Measurements from ENCODE around the gene SH3GLB1.

SH3GLB1 gene

GRCh38 chr1:86705665-86705985 is 1.2 kb downstream of the SH3GLB1 start:
- H3K4me1 Mint-ChIP-seq, result peaks cover 44% of the 10 kb centered on the region
- TF ChIP-seq, protein P1, sequence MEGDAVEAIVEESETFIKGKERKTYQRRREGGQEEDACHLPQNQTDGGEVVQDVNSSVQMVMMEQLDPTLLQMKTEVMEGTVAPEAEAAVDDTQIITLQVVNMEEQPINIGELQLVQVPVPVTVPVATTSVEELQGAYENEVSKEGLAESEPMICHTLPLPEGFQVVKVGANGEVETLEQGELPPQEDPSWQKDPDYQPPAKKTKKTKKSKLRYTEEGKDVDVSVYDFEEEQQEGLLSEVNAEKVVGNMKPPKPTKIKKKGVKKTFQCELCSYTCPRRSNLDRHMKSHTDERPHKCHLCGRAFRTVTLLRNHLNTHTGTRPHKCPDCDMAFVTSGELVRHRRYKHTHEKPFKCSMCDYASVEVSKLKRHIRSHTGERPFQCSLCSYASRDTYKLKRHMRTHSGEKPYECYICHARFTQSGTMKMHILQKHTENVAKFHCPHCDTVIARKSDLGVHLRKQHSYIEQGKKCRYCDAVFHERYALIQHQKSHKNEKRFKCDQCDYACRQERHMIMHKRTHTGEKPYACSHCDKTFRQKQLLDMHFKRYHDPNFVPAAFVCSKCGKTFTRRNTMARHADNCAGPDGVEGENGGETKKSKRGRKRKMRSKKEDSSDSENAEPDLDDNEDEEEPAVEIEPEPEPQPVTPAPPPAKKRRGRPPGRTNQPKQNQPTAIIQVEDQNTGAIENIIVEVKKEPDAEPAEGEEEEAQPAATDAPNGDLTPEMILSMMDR (IDR thresholded peaks at IDR 0.05), result no peak

GRCh38 chr1:86706018-86706635 is 1.8 kb downstream of the SH3GLB1 start:
- H3K9me3 Mint-ChIP-seq, result no peaks in the 10 kb centered on the region
- peak overlapping the region; percentile 98 for H3K4me3 Mint-ChIP-seq
- peaks cover 15% of the 10 kb centered on the region for H3K36me3 Mint-ChIP-seq (ENCODE audit: low read depth)
- TF ChIP-seq, protein P1 (IDR thresholded peaks at IDR 0.05), result no peak
- peaks cover 17% of the 10 kb centered on the region for H3K27me3 Mint-ChIP-seq (ENCODE audit: low read depth, poor library complexity)
- DNase-seq, result no peak
- H3K27ac Mint-ChIP-seq, result no peak overlapping the region
- H3K4me1 Mint-ChIP-seq, result peaks cover 44% of the 10 kb centered on the region

More at GRCh38 chr1:86705665-86705985, 1.2 kb downstream of the SH3GLB1 start:
- peak overlapping the region; percentile 98 for H3K4me3 Mint-ChIP-seq
- DNase-seq, result no peak
- peaks cover 15% of the 10 kb centered on the region for H3K36me3 Mint-ChIP-seq (ENCODE audit: low read depth)
- no peaks in the 10 kb centered on the region for H3K9me3 Mint-ChIP-seq
- H3K27me3 Mint-ChIP-seq (ENCODE audit: low read depth, poor library complexity), result peaks cover 17% of the 10 kb centered on the region
- H3K27ac Mint-ChIP-seq, result peak overlapping the region; percentile 94

DNA sequence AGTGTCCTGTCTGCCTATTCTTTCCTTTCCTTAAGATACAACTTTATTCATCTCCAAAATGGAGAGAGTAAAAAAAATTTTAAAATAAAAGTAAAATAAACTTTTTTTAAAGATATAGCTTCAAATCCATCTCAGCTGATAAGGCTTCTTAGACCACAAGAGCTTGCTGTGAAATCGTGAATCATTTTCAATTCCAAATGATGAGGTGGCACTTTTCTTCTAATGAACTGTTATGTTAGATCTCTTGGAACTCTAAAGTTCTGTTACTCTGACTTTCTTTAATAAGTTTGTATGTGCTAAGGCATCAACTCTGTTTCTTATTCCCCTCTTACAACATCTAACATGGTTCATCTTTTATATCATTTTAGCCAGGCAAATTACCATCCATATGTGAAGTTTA is 4.5 kb downstream of the SH3GLB1 start:
- Mint-ChIP-seq H3K9me3 (no peaks in the 10 kb centered on the region), H3K4me1 (peaks cover 35% of the 10 kb centered on the region), H3K4me3 (no peak overlapping the region), H3K27ac (no peak overlapping the region), H3K36me3 (ENCODE audit: low read depth) (peaks cover 15% of the 10 kb centered on the region), H3K27me3 (ENCODE audit: low read depth, poor library complexity) (peaks cover 4% of the 10 kb centered on the region)
- no peak for DNase-seq
- TF ChIP-seq, protein P1 (IDR thresholded peaks at IDR 0.05), result no peak

- TF ChIP-seq, protein P1 (IDR thresholded peaks at IDR 0.05), result no peak
- H3K36me3 Mint-ChIP-seq (ENCODE audit: low read depth), result peaks cover 15% of the 10 kb centered on the region
- no peaks in the 10 kb centered on the region for H3K9me3 Mint-ChIP-seq
- H3K4me3 Mint-ChIP-seq, result no peak overlapping the region
- no peaks in the 10 kb centered on the region for H3K27me3 Mint-ChIP-seq (ENCODE audit: low read depth, poor library complexity)
- peaks cover 18% of the 10 kb centered on the region for H3K4me1 Mint-ChIP-seq
- H3K27ac Mint-ChIP-seq, result no peak overlapping the region
- no peak for DNase-seq
Observed at GRCh38 chr1:86712088-86712860, 7.9 kb downstream of the SH3GLB1 start.

DNA sequence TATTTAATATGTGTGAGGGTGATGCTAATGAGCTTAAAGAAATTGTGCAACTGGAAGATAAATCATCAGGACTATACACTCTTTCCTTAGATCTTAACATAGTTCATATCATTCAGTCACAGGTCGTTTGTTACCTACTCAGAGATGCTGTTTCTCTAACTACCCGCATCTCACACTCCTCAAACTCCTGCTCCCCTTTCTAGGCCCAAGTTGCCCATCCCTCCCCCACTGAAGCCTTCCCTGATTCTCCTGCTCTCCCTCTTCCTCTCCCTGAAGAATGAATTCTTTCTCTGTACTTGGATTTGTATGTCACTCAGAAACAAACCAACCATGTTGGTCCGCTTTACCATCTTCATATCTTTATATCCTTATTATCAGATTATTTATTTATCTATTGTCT is 9.1 kb downstream of the SH3GLB1 start:
- TF ChIP-seq, protein P1 (IDR thresholded peaks at IDR 0.05), result no peak
- H3K4me1 Mint-ChIP-seq, result peaks cover 15% of the 10 kb centered on the region
- H3K27me3 Mint-ChIP-seq (ENCODE audit: low read depth, poor library complexity), result no peaks in the 10 kb centered on the region
- H3K27ac Mint-ChIP-seq, result no peak overlapping the region
- H3K4me3 Mint-ChIP-seq, result no peak overlapping the region
- H3K9me3 Mint-ChIP-seq, result no peaks in the 10 kb centered on the region
- no peak for DNase-seq
- peaks cover 11% of the 10 kb centered on the region for H3K36me3 Mint-ChIP-seq (ENCODE audit: low read depth)

GRCh38 chr1:86714159-86714558 is 9.8 kb downstream of the SH3GLB1 start:
- Mint-ChIP-seq H3K4me1 (peaks cover 12% of the 10 kb centered on the region), H3K27me3 (ENCODE audit: low read depth, poor library complexity) (no peaks in the 10 kb centered on the region), H3K9me3 (no peaks in the 10 kb centered on the region), H3K36me3 (ENCODE audit: low read depth) (peaks cover 15% of the 10 kb centered on the region), H3K4me3 (no peak overlapping the region), H3K27ac (peak overlapping the region; percentile 12)
- DNase-seq, result no peak
- TF ChIP-seq, protein P1 (IDR thresholded peaks at IDR 0.05), result no peak

All from nephron progenitor cell (in vitro differentiated cells).